ENCODE data around the gene WSB1. TPM values are rescaled to one million over a fixed set of nuclear protein-coding genes. Genes with fewer than 3 reads are reported as not detected.
"Not testable (repeated sequence)": the region's sequence is repeated elsewhere in the genome, so short reads cannot be mapped to it uniquely, and the experiment has no call there.

WSB1 gene
- 177 TPM for total RNA-seq

DNA sequence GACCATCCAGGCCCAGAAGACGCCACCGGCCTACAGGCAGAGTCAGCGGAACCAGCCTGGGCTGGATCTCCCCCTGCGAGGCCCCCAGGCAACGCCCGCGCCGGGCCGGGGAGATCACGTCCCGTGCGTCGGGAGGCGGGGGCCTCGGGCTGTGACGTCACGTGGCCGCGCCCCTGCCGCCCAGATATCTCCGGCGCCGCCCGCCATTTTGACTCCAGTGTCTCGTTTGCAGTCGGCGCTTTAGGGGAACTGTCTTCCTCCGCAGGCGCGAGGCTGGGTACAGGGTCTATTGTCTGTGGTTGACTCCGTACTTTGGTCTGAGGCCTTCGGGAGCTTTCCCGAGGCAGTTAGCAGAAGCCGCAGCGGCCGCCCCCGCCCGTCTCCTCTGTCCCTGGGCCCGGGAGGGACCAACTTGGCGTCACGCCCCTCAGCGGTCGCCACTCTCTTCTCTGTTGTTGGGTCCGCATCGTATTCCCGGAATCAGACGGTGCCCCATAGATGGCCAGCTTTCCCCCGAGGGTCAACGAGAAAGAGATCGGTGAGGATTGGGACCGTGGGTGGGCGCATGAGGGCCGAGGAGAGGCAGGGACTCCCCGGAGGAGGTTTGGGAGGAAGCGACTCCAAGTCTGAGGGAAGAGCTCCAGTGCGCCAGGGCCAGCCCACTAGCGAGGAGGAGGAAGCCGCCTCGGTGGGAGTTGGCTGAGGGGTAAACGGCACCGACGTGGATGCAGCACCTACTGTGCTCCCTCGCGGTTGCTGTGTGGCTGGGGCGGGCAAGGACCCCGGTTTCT, at the start of gene WSB1:
Gene WSB1 (plus strand): TSS at position 217 of the 791 bp plus-strand sequence. CDS start 282 bp downstream, at position 499.
- DNase-seq (ENCODE audit: low spot score): peak; percentile 94

GRCh38 chr17:27244491-27245223, 49.3 kb upstream of the WSB1 start:
- peak; percentile 83 for DNase-seq (ENCODE audit: low spot score)

GRCh38 chr17:27245230-27245696, 48.7 kb upstream of the WSB1 start:
- peak; percentile 80 for DNase-seq (ENCODE audit: low spot score)

DNA sequence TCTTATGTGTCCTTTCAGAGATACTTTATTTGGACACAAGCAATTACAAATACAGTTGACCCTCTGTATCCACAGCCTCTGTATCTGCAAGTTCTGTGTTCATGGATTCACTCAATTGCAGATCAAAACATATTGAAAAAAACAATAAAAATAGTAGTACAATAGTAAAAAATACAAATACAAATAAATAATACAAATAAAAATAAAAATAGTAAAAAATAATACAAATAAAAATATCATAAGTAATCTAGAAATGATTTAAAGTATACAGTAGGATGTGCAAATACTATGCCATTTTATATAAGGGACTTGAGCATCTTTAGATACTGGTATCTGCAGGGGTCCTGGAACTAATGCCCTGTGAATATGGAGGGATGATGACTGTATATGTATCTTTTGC, 47.4 kb upstream of the WSB1 start:
- no peak for DNase-seq (ENCODE audit: low spot score)

DNA sequence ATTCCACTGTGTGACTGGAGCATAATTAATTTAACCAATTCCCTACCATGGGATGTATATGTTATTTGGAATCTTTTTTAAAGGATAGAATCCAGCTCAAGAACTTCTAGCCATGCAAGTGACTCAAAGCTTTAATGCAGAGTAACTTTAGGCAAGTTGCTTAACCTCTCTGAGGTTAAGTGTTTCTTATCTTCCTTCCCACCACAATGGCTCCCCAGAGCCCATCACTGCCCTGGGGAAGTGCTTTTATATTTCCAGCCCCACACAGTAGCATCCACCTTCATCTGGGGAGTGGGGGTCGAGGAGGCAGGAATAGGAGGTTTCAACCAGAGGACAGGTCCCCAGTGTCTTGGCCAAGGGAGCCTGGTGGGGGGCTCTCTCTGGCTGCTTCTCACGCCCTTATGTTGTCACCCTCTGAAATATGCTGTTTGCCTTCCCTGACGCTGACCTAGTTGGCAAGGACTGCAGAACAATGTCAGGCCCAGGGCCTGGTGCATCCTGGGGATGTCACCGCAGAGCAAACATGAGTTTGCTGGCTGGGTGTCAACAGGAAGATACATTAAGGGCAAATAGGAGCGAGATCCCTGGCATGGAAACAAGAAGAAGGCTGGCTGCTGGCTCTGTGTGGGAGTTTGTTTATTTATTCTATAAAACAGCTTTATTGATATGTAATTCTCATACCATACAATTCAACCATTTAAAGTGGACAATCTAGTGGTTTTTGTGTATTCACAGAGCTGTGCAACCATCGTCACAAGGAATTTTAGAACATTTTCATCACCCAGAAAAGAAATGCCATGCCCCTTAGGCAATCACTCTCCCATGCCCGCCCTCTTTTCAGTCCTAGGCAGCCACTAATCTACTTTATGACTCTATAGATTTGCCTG, 46.6 kb upstream of the WSB1 start:
- DNase-seq (ENCODE audit: low spot score): peak; percentile 95

DNA sequence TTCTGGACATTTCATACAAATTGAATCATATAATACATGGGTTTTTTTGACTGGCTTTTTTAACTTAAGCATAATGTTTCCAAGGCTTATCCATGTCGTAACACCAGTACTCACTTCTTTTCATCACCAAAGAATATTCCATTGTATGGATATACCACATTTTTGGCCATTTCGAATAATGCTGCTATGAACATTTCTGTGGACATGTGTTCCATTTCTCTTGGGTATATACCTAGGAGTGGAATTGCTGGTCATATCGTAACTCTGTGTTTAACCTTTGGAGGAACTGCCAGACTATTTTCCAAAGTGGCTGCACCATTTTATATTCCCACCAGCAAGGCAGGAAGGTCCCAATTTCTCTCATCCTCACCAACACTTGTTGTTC, 46.0 kb upstream of the WSB1 start:
- DNase-seq (ENCODE audit: low spot score): no peak

- not testable (repeated sequence) for DNase-seq (ENCODE audit: low spot score)
Observed at GRCh38 chr17:27250791-27251190, 43.1 kb upstream of the WSB1 start.

GRCh38 chr17:27254802-27255201, 39.1 kb upstream of the WSB1 start:
- DNase-seq (ENCODE audit: low spot score): not testable (repeated sequence)

DNA sequence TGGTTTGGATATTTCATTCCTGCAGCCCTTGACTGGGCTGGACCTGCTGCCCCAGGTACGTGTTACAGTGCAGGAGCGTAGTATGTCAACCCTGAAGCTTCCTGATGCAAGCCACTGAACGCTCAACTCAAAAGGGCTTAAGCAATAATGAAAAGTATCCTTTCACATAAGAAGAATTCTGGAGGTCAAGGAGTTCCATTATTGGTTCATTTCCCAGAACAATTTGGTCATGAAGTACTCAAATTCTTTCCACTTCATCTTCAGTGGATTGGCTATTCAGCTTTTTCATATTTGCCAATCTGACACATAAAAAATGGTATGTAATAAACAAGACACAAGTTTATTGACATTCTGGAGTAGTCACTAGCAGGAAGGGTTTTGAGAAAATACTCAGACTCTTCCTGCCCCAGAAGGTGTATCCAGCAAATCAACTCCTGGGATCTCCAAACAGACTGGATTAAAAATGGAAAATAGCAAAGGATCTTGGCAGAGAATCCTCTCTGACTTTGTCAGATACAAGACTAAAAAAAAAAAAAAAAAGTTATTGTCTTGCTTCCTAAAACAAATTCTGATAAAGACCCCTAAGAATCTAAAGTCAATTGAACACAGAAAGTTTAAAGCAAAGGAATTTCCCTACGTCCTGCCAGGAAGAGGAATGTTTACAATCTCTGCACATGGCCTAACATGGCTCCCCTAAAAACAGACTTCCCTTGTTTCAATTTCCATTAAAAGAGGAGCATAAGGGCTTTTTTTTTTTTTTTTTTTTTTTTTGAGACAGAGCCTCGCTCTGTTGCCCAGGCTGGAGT, 37.5 kb upstream of the WSB1 start:
- DNase-seq (ENCODE audit: low spot score): no peak

GRCh38 chr17:27257031-27257357, 36.9 kb upstream of the WSB1 start:
- no peak for DNase-seq (ENCODE audit: low spot score)

DNA sequence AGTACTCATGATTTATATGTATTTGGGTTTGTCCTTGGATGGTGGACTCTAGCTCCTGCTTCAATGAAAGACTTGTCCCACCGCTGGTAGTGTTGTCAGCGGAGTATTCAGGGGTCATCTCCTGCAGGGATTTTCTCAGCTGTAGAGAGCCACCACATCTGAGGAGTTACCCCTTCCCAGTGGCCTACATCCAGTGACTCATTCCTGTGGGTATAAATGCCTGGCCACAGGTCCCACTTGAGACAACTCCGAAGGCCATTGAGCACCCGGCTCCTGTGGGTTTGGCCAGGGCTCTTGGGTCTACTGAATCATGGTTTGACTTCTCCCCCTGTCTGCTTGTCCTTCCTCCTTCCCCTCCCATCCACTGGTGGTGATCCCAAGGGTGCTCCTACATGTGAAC, 34.6 kb upstream of the WSB1 start:
- no peak for DNase-seq (ENCODE audit: low spot score)

DNA sequence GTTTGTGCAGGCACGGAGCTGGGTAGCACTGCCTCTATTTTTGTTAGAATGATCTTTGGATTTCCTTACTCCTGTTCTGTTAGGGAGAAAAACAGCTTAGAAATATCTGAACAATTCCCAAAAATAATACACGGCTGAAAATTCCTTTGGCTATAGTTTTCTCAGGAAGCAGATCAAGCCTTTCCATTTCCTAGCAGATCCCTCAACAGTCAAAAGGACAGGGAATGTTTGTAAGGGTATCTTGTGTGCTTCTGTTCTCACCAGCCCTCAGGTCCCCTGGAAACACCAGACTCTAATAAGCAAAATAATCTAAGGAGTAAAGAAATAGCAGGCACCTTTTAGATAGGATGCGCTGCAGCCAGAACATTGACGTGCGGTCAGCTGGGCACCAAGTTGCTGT, 30.5 kb upstream of the WSB1 start:
- no peak for DNase-seq (ENCODE audit: low spot score)

DNA sequence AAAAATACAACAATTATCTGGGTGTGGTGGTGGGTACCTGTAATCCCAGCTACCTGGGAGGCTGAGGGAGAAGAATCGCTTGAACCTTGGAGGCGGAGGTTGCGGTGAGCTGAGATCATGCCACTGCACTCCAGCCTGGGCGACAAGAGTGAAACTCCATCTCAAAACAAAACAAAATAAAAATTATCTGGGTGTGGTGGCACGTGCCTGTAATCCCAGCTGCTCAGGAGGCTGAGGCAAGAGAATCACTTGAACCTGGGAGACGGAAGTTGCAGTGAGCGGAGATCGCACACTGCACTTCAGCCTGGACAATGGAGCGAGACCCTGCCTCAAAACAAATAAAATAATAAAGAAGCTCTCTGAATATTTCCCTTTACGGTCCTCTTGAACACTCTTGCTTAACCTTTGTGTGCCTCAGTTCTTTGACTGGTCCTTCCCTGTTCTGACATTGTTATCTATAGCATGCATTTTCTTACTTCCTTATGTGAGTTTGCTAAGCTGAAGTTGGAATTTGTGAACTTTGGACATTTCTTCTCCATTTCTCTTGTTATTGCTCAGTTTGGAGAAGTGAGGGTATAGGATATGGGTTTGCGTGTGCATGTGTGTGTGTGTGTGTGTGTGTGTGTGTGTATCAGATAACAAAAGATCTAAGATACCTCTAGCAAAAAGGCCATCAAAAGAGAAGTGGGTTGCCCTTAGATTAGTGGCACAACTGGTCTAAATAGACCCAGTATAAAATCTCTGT, 29.7 kb upstream of the WSB1 start:
- DNase-seq (ENCODE audit: low spot score): no peak

DNA sequence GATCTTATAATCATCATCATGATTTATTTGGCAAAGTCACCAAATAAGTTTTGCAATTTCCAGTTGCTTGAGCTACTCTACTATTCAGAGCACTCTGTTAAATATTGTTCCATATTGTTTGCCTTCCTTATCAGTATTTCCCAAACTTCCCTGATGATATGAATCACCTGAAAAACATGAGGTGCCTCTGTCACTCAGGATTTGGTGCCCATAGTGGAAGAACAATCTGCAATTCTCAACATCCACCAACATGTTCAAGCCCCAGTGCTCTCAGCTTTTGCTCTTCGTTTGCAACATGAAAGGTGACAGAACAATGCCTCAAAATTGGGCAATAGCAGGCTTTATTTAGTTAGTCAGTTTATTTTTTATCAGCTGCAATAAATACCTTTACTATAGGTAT, 28.6 kb upstream of the WSB1 start:
- peak; percentile 42 for DNase-seq (ENCODE audit: low spot score)

- no peak for DNase-seq (ENCODE audit: low spot score)
Observed at GRCh38 chr17:27266228-27266627, 27.7 kb upstream of the WSB1 start.

DNA sequence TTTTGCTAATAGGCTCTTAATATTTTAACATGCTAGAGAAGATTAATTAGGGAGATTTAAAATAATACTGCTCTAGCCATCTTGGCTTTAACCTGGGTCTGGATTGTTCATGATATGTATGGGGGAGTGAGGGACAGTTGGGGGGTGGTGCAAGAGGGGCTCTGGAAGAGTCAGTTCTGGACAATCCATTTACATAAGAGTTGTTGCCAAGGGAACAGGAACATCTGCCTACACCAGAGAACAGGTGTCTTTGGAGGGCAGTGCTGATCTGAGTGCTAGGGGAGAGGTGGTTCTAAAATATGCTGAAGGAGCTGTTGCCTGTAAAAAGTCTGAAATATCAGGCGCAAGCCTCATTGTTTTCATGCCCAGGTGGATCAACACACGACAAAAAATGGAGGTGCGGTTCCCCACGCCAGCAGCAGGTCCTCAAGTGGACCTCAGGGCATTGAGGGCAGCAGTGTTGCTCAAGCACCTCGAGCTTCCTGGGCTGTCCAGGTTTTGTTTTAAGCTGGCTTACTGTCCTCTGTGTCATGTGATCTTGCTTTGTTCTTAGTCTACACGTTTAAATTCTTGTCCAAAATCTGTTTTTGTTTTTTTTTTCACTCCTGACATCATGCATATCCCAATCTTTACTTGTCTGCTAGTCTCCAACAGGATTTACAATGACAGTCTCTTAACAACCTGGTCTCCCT, 25.4 kb upstream of the WSB1 start:
- DNase-seq (ENCODE audit: low spot score): no peak

- no peak for DNase-seq (ENCODE audit: low spot score)
Observed at GRCh38 chr17:27269201-27269600, 24.7 kb upstream of the WSB1 start.

GRCh38 chr17:27269974-27270373, 23.9 kb upstream of the WSB1 start:
- no peak for DNase-seq (ENCODE audit: low spot score)

GRCh38 chr17:27276653-27277156, 17.2 kb upstream of the WSB1 start:
- no peak for DNase-seq (ENCODE audit: low spot score)

- not testable (repeated sequence) for DNase-seq (ENCODE audit: low spot score)
Observed at GRCh38 chr17:27279132-27279531, 14.8 kb upstream of the WSB1 start.

All from mucosa of gallbladder (tissue), 1 donor.